ENCODE measurements around the gene CFAP97. TPM values are rescaled to one million over a fixed set of nuclear protein-coding genes. Genes with fewer than 3 reads are reported as not detected.

Gene CFAP97
- total and polyA plus RNA-seq, 9 of the 15 experiments (the other 6 are each of a cell fraction or from before 2014, with no cell fraction given): 17.3 to 57.8 (median 44.4) TPM

DNA sequence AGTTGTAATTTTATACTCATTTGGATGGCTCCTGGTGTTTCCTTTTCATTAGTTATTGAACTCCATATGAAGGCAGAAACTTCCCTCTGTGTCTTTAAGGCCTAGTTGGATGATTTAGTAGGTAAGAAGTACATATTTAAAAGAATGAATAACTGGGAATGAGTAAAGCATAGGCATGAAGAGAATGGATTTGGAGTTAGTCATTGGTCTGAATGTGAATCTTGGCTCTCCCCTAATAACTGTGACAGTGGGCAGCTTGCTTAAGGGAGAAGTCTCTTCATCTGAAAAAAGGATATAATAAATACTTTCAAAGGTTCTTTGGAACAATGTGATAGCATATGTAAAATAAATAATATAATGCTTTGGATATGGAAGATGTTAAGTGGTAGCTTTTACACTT, 18.8 kb upstream of the CFAP97 start:
- H3K79me2 ChIP-seq (ENCODE audit: control insufficient read depth, insufficient read depth, low read length): peaks cover 3% of the 10 kb centered on the region
- H3K4me3 ChIP-seq: no peak overlapping the region
- POLR2A ChIA-PET: interaction anchor here (0.8 kb wide), 1 partner anchor 722 kb away, joined by 3 read pairs; no protein-coding TSS in a partner anchor
- BruUV-seq (replicated peaks): no TSS peak
- DNase-seq (ENCODE audit: extremely low read depth in 1 of 4, low spot score in 3 of 4) (no peak), ATAC-seq (no peak), FAIRE-seq (no peak)
- H3K27ac ChIP-seq (ENCODE audit: extremely low read depth, low read depth, low read length): no peak overlapping the region
- H3K9me1 ChIP-seq (ENCODE audit: control insufficient read depth, insufficient read depth, low read length): no peaks in the 10 kb centered on the region
- no peaks in the 10 kb centered on the region; a peak in 1 of 5 replicates for H3K4me1 ChIP-seq (replicated peaks in 1 of 2; ENCODE audit: control insufficient read depth in 2 of 2, insufficient read depth in 2 of 2, low read length in 2 of 2)
- 0 out of 2 replicates have a peak, but pooled peaks cover 3% of the 10 kb centered on the region for H4K20me1 ChIP-seq (replicated peaks; ENCODE audit: control insufficient read depth, insufficient read depth, low read length)
- CTCF ChIA-PET (ENCODE audit: low intra/inter-chr PET ratio): no interaction called here
- no peaks in the 10 kb centered on the region for H3K36me3 ChIP-seq (ENCODE audit: control insufficient read depth, insufficient read depth, low read length)
- H3K9ac ChIP-seq (ENCODE audit: insufficient read depth in 1 of 2, low read depth in 2 of 2, low read length in 2 of 2): no peak overlapping the region
- H3K9me3 ChIP-seq (replicated peaks; ENCODE audit: control insufficient read depth, insufficient read depth, low read depth, low read length): no peaks in the 10 kb centered on the region
- TF ChIP-seq MED1 (CRISPR knock-in tag; IDR thresholded peaks at IDR 0.05; ENCODE audit: borderline replicate concordance): no peak
- no peak for TF ChIP-seq MTF1 (CRISPR knock-in tag; IDR thresholded peaks at IDR 0.05; ENCODE audit: borderline replicate concordance)
- no peak for TF ChIP-seq ZFP1 (CRISPR knock-in tag; IDR thresholded peaks at IDR 0.05)
- no peak overlapping the region for H2AFZ ChIP-seq (ENCODE audit: low read depth, low read length)
- no peak overlapping the region for H3K4me2 ChIP-seq (ENCODE audit: insufficient read depth, low read length)
- in situ Hi-C loops (cut with MboI) (no loop called here), intact Hi-C loops (cut with micrococcal nuclease) (no loop called here)
- no peaks in the 10 kb centered on the region for H3K27me3 ChIP-seq (ENCODE audit: control insufficient read depth in 2 of 2, insufficient read depth in 2 of 2, low read length in 2 of 2)

GRCh38 chr4:185221912-185222311, 18.1 kb upstream of the CFAP97 start:
- TF ChIP-seq ZNF253 (CRISPR knock-in tag; conservative IDR thresholded peaks at IDR 0.05) (no peak), ZNF696 (CRISPR knock-in tag; conservative IDR thresholded peaks at IDR 0.05) (no peak), ZNF174 (CRISPR knock-in tag; IDR thresholded peaks at IDR 0.05) (no peak), NEUROD1 (IDR thresholded peaks at IDR 0.05; ENCODE audit: borderline replicate concordance, low read depth, low read length, partially characterized antibody) (no peak), MIER1 (IDR thresholded peaks at IDR 0.05; ENCODE audit: low read depth) (no peak), ETS1 (conservative IDR thresholded peaks at IDR 0.05; ENCODE audit: control insufficient read depth, low read depth, low read length) (no peak), HDGF (IDR thresholded peaks at IDR 0.05) (no peak), HMG20B (CRISPR knock-in tag; IDR thresholded peaks at IDR 0.05) (no peak), ZNF165 (CRISPR knock-in tag; IDR thresholded peaks at IDR 0.05; ENCODE audit: borderline replicate concordance) (no peak), ZNF561 (CRISPR knock-in tag; conservative IDR thresholded peaks at IDR 0.05) (no peak), NFRKB (IDR thresholded peaks at IDR 0.05; ENCODE audit: low read depth) (no peak), ID3 (CRISPR knock-in tag; IDR thresholded peaks at IDR 0.05) (no peak), ID3 (tag; IDR thresholded peaks at IDR 0.05) (no peak)
- no peak overlapping the region for H3K27ac ChIP-seq (ENCODE audit: extremely low read depth, low read depth, low read length)
- H3K36me3 ChIP-seq (ENCODE audit: control insufficient read depth, insufficient read depth, low read length): no peaks in the 10 kb centered on the region
- no peaks in the 10 kb centered on the region for H4K20me1 ChIP-seq (replicated peaks; ENCODE audit: control insufficient read depth, insufficient read depth, low read length)
- H3K4me2 ChIP-seq (ENCODE audit: insufficient read depth, low read length): no peak overlapping the region
- ChIA-PET POLR2A (interaction anchor here (0.8 kb wide), 1 partner anchor 722 kb away, joined by 3 read pairs; no protein-coding TSS in a partner anchor), CTCF (ENCODE audit: low intra/inter-chr PET ratio) (no interaction called here)
- no peak for FAIRE-seq
- no peak for ATAC-seq
- no peaks in the 10 kb centered on the region for H3K27me3 ChIP-seq (ENCODE audit: control insufficient read depth in 2 of 2, insufficient read depth in 2 of 2, low read length in 2 of 2)
- in situ Hi-C loops (cut with MboI): no loop called here
- no peaks in the 10 kb centered on the region; a peak in 1 of 5 replicates for H3K4me1 ChIP-seq (replicated peaks in 1 of 2; ENCODE audit: control insufficient read depth in 2 of 2, insufficient read depth in 2 of 2, low read length in 2 of 2)
- H3K9me3 ChIP-seq (replicated peaks; ENCODE audit: control insufficient read depth, insufficient read depth, low read depth, low read length): no peaks in the 10 kb centered on the region
- no peak overlapping the region for H3K9ac ChIP-seq (ENCODE audit: insufficient read depth in 1 of 2, low read depth in 2 of 2, low read length in 2 of 2)
- BruUV-seq (replicated peaks): no TSS peak
- no peak overlapping the region for H2AFZ ChIP-seq (ENCODE audit: low read depth, low read length)
- H3K79me2 ChIP-seq (ENCODE audit: control insufficient read depth, insufficient read depth, low read length): peaks cover 6% of the 10 kb centered on the region
- intact Hi-C loops (cut with micrococcal nuclease): no loop called here
- no peak overlapping the region for H3K4me3 ChIP-seq
- DNase-seq (ENCODE audit: extremely low read depth in 1 of 4, low spot score in 3 of 4): no peak
- H3K9me1 ChIP-seq (ENCODE audit: control insufficient read depth, insufficient read depth, low read length): no peaks in the 10 kb centered on the region
- WGBS (ENCODE audit: insufficient coverage, low coverage, missing lambda C conversion rate): 32% methylated on average over 5 of the region's 10 CpGs
